Neural cell (in vitro differentiated cells): Measurements from ENCODE around the gene FUBP3. TPM values are rescaled to one million over a fixed set of nuclear protein-coding genes. Genes with fewer than 3 reads are reported as not detected.

Source experiments
- H2AFZ ChIP-seq: fragments of 200-600, 300-800 bp; sonication (generic), shearing (Covaris generic); 2 replicates; pipeline ENCODE4 v1.6.0; 2014; ENCODE audit warnings: low read depth, mild to moderate bottlenecking, antibody characterized with exemption, low read length, moderate library complexity
- H3F3A ChIP-seq: fragments of 200-600 bp; shearing (Covaris generic); 2 replicates; pipeline ENCODE4 v1.6.1; 2016; ENCODE audit warnings: mild to moderate bottlenecking, moderate library complexity, mixed read lengths, antibody characterized with exemption, low read length; ENCODE audit not compliant: insufficient read depth, poor library complexity, severe bottlenecking
- H3K27ac ChIP-seq: fragments of 200-600, 300-800 bp; sonication (generic), shearing (Covaris generic); 2 replicates; pipeline ENCODE4 v1.5.1; 2014; ENCODE audit warnings: mild to moderate bottlenecking, low read length, moderate library complexity
- H3K27me3 ChIP-seq: fragments of 300-800, 200-600 bp; sonication (generic), shearing (Covaris generic); 2 replicates; pipeline ENCODE4 v1.6.0; 2014; ENCODE audit warnings: mild to moderate bottlenecking, low read depth, low read length, moderate library complexity; ENCODE audit not compliant: insufficient read depth
- H3K36me3 ChIP-seq: fragments of 300-800, 200-600 bp; sonication (generic), shearing (Covaris generic); 2 replicates; pipeline ENCODE4 v1.5.1; 2014; ENCODE audit warnings: mild to moderate bottlenecking, antibody characterized with exemption, low read length, moderate library complexity; ENCODE audit not compliant: insufficient read depth
- H3K4me2 ChIP-seq: fragments of 300-800, 200-600 bp; sonication (generic), shearing (Covaris generic); 2 replicates; pipeline ENCODE4 v1.6.0; 2014; ENCODE audit warnings: mild to moderate bottlenecking, low read length
- H3K4me3 ChIP-seq: fragments of 300-800, 200-600 bp; sonication (generic), shearing (Covaris generic); 2 replicates; pipeline ENCODE4 v1.5.1; 2014; ENCODE audit warnings: mild to moderate bottlenecking, low read length, moderate library complexity
- H3K79me2 ChIP-seq: fragments of 200-600 bp; shearing (Covaris generic); replicated peaks from 2 replicates; pipeline ENCODE4 v1.6.0; 2014; ENCODE audit warnings: mild to moderate bottlenecking, low read length, moderate library complexity; ENCODE audit not compliant: insufficient read depth
- H3K9ac ChIP-seq: fragments of 300-800, 200-600 bp; sonication (generic), shearing (Covaris generic); 2 replicates; pipeline ENCODE4 v1.6.1; 2016; ENCODE audit warnings: mild to moderate bottlenecking, low read length, mixed read lengths
- H3K9me2 ChIP-seq: fragments of 200-600 bp; shearing (Covaris generic); 2 replicates; pipeline ENCODE4 v1.6.1; 2016; ENCODE audit warnings: mild to moderate bottlenecking, low read length, mixed read lengths; ENCODE audit not compliant: insufficient read depth
- H3K9me3 ChIP-seq: fragments of 200-600, 300-800 bp; sonication (generic), shearing (Covaris generic); 2 replicates; pipeline ENCODE4 v1.6.1; 2016; ENCODE audit warnings: mild to moderate bottlenecking, mixed run types, low read length, moderate library complexity, mixed read lengths
- H4K20me1 ChIP-seq: fragments of 200-600 bp; shearing (Covaris generic); 2 replicates; pipeline ENCODE4 v1.6.1; 2016; ENCODE audit warnings: mild to moderate bottlenecking, mixed run types; ENCODE audit not compliant: insufficient read depth
- EP300 ChIP-seq: fragments of 450-650 bp; conservative IDR thresholded peaks from 2 replicates; pipeline ENCODE4 v1.6.1; 2014; ENCODE audit warnings: antibody characterized with exemption, mild to moderate bottlenecking, moderate library complexity; ENCODE audit not compliant: poor library complexity, severe bottlenecking
- EZH2 ChIP-seq: fragments of 200-600, 300-800 bp; shearing (Covaris generic), sonication (generic); IDR thresholded peaks from 2 replicates; pipeline ENCODE4 v1.6.1; 2014; ENCODE audit warnings: antibody characterized with exemption, low read length, borderline replicate concordance, mild to moderate bottlenecking; ENCODE audit not compliant: insufficient read depth, poor library complexity, severe bottlenecking
- MXI1 ChIP-seq: fragments of 450-650 bp; conservative IDR thresholded peaks from 2 replicates; pipeline ENCODE4 v1.6.1; 2014; ENCODE audit warnings: antibody characterized with exemption, mild to moderate bottlenecking; ENCODE audit not compliant: poor library complexity, severe bottlenecking
- POLR2AphosphoS5 ChIP-seq: IDR thresholded peaks from 2 replicates; pipeline ENCODE4 v1.6.1; 2012
- RAD21 ChIP-seq: fragments of 450-650 bp; conservative IDR thresholded peaks from 2 replicates; pipeline ENCODE4 v1.6.1; 2014; ENCODE audit warnings: antibody characterized with exemption, mild to moderate bottlenecking, moderate library complexity
- SMC3 ChIP-seq: fragments of 450-650 bp; conservative IDR thresholded peaks from 2 replicates; pipeline ENCODE4 v1.6.1; 2014; ENCODE audit warnings: antibody characterized with exemption, mild to moderate bottlenecking, moderate library complexity; ENCODE audit not compliant: poor library complexity
- TAF1 ChIP-seq: IDR thresholded peaks from 2 replicates; pipeline ENCODE4 v1.6.1; 2012; ENCODE audit warnings: low read depth
- polyA plus RNA-seq: library from polyadenylated mRNA; depleted of rRNA; stranded (reverse); fragments of >200 nt; gene quantifications from 2 replicates; pipeline ENCODE4 v1.2.3, GENCODE V29; 2014
- TF ChIP-seq, protein P1 (sequence below): fragments of 450-650 bp; IDR thresholded peaks from 2 replicates; pipeline ENCODE4 v1.5.1; 2014; ENCODE audit warnings: antibody characterized with exemption, mild to moderate bottlenecking, moderate library complexity; ENCODE audit not compliant: poor library complexity, severe bottlenecking
- TF ChIP-seq, protein P2 (sequence below): IDR thresholded peaks from 2 replicates; pipeline ENCODE4 v1.6.1; 2012; ENCODE audit warnings: borderline replicate concordance

FUBP3 gene
- polyA plus RNA-seq, 1 donor from 2014 or later = 70.5 TPM

DNA sequence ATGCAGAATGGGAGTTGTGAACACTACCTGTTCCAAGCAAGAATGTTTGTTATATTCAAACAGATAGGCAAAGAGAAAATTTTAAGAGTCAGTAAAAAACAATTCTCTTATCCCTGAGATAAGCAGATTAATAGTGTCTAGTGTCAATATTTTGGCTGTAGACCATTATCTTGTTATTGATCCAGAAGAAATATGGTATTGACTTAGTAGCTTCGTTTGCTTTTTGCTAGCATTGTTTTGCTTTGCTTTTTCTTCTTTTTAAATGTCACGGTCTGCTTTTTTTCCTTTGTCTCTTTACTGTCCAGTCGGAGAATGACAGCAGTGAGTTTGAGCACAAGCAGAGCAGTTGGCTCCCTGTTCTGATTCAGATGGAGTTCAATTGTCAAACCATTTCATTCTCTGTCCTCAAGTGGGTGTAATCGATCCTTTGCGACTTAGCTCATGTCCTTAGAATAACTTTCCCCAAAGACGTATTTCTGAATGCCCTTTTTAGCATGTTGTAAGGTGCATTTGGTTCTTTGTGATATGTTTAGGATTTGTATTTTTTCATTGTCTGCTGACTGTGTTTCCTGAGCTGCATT is 29.3 kb downstream of the FUBP3 start:
- Histone ChIP-seq H2AFZ (no peak overlapping the region), H3F3A (no peaks in the 10 kb centered on the region), H3K36me3 (no peaks in the 10 kb centered on the region), H3K4me3 (no peak overlapping the region), H3K9me2 (no peaks in the 10 kb centered on the region), H3K27ac (no peak overlapping the region), H3K4me2 (no peak overlapping the region), H4K20me1 (no peaks in the 10 kb centered on the region), H3K27me3 (no peaks in the 10 kb centered on the region), H3K9ac (no peak overlapping the region), H3K79me2 (no peaks in the 10 kb centered on the region), H3K9me3 (no peaks in the 10 kb centered on the region)
- TF ChIP-seq SMC3 (no peak), RAD21 (no peak), MXI1 (no peak), POLR2AphosphoS5 (no peak), EP300 (no peak), EZH2 (no peak), TAF1 (no peak)
- TF ChIP-seq, protein P1, sequence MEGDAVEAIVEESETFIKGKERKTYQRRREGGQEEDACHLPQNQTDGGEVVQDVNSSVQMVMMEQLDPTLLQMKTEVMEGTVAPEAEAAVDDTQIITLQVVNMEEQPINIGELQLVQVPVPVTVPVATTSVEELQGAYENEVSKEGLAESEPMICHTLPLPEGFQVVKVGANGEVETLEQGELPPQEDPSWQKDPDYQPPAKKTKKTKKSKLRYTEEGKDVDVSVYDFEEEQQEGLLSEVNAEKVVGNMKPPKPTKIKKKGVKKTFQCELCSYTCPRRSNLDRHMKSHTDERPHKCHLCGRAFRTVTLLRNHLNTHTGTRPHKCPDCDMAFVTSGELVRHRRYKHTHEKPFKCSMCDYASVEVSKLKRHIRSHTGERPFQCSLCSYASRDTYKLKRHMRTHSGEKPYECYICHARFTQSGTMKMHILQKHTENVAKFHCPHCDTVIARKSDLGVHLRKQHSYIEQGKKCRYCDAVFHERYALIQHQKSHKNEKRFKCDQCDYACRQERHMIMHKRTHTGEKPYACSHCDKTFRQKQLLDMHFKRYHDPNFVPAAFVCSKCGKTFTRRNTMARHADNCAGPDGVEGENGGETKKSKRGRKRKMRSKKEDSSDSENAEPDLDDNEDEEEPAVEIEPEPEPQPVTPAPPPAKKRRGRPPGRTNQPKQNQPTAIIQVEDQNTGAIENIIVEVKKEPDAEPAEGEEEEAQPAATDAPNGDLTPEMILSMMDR = no peak
- TF ChIP-seq, protein P2, sequence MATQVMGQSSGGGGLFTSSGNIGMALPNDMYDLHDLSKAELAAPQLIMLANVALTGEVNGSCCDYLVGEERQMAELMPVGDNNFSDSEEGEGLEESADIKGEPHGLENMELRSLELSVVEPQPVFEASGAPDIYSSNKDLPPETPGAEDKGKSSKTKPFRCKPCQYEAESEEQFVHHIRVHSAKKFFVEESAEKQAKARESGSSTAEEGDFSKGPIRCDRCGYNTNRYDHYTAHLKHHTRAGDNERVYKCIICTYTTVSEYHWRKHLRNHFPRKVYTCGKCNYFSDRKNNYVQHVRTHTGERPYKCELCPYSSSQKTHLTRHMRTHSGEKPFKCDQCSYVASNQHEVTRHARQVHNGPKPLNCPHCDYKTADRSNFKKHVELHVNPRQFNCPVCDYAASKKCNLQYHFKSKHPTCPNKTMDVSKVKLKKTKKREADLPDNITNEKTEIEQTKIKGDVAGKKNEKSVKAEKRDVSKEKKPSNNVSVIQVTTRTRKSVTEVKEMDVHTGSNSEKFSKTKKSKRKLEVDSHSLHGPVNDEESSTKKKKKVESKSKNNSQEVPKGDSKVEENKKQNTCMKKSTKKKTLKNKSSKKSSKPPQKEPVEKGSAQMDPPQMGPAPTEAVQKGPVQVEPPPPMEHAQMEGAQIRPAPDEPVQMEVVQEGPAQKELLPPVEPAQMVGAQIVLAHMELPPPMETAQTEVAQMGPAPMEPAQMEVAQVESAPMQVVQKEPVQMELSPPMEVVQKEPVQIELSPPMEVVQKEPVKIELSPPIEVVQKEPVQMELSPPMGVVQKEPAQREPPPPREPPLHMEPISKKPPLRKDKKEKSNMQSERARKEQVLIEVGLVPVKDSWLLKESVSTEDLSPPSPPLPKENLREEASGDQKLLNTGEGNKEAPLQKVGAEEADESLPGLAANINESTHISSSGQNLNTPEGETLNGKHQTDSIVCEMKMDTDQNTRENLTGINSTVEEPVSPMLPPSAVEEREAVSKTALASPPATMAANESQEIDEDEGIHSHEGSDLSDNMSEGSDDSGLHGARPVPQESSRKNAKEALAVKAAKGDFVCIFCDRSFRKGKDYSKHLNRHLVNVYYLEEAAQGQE = no peak

DNA sequence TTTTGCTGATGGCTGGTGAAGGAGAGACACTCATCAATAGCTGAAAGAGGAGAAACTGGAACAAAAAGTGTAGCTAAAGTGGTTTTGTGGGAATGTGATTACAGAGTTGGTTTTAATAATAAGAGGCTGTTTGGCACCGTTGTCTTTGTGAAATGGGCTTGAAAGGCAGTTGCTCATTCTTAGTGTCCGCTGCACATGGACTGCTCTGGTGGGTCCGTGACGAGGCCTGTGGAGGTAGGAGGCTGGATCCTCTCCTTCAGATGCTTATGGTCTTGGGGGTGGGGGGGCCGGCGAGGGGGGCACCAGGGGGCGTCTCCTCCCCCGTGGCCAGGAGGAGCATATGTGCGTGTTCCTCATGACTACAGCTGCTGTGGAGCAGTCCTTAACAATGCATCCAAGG is 29.8 kb downstream of the FUBP3 start:
- H3K4me2 ChIP-seq = no peak overlapping the region
- H3K79me2 ChIP-seq = no peaks in the 10 kb centered on the region
- H3K27ac ChIP-seq = no peak overlapping the region
- H3K27me3 ChIP-seq = no peaks in the 10 kb centered on the region
- no peaks in the 10 kb centered on the region for H3K36me3 ChIP-seq
- no peaks in the 10 kb centered on the region for H3K9me2 ChIP-seq
- H3K9me3 ChIP-seq = no peaks in the 10 kb centered on the region
- no peak overlapping the region for H3K4me3 ChIP-seq
- H3K9ac ChIP-seq = no peak overlapping the region
- H3F3A ChIP-seq = no peaks in the 10 kb centered on the region
- no peak overlapping the region for H2AFZ ChIP-seq
- no peaks in the 10 kb centered on the region for H4K20me1 ChIP-seq
- TF ChIP-seq SMC3 = no peak
- no peak for TF ChIP-seq MXI1
- no peak for TF ChIP-seq EZH2
- no peak for TF ChIP-seq TAF1
- TF ChIP-seq POLR2AphosphoS5 = no peak
- no peak for TF ChIP-seq EP300
- TF ChIP-seq, protein P2 = no peak
- no peak for TF ChIP-seq RAD21
- TF ChIP-seq, protein P1 = no peak
